Esophagus muscularis mucosa (tissue), 4 donors: ENCODE data around the gene CHCHD6. TPM values are rescaled to one million over a fixed set of nuclear protein-coding genes. Genes with fewer than 3 reads are reported as not detected.

Experiments
- DNase-seq: peaks from one replicate; pipeline ENCODE4 v3.0.0-alpha.2; 2017; ENCODE audit errors: extremely low spot score
- H3K27ac ChIP-seq, 4 donors: fragments of 200-600 bp; sonication (generic); replicated peaks in 1 of 4; 1 replicate in 3 of 4; 2 replicates in 1 of 4; pipeline ENCODE4 v1.5.1; 2016 to 2019; ENCODE audit warnings: mild to moderate bottlenecking in 1 of 4
- H3K27me3 ChIP-seq, 4 donors: fragments of 200-600 bp; sonication (generic); one replicate each; pipeline versions ENCODE4 v1.5.1 to v1.6.0; 2016 to 2019
- H3K36me3 ChIP-seq, 4 donors: fragments of 200-600 bp; sonication (generic); one replicate each; pipeline ENCODE4 v1.5.1; 2016 to 2019
- H3K4me1 ChIP-seq, 4 donors: fragments of 200-600 bp; sonication (generic); one replicate each; pipeline ENCODE4 v1.5.1; 2016 to 2019
- H3K4me3 ChIP-seq, 4 donors: fragments of 200-600 bp; sonication (generic); 1 replicate in 2 of 4; 2 replicates in 2 of 4; pipeline ENCODE4 v1.5.1; 2016 to 2019; ENCODE audit warnings: mild to moderate bottlenecking in 4 of 4, moderate library complexity in 1 of 4
- H3K9me3 ChIP-seq, 4 donors: fragments of 200-600 bp; sonication (generic); 1 replicate in 3 of 4; 2 replicates in 1 of 4; pipeline ENCODE4 v1.5.1; 2016 to 2019
- CTCF ChIP-seq, 3 experiments: fragments of 200-600 bp in 2 of 3; fragments of 450-650 bp in 1 of 3; sonication (generic) in 2 of 3; IDR thresholded peaks; one replicate each; pipeline ENCODE4 v1.5.1; 2017 to 2019; ENCODE audit warnings: antibody characterized with exemption in 3 of 3, mild to moderate bottlenecking in 2 of 3, moderate library complexity in 1 of 3
- EP300 ChIP-seq: sonication (generic); formaldehyde crosslinking; IDR thresholded peaks from one replicate; pipeline ENCODE4 v1.6.1; 2017; ENCODE audit warnings: antibody characterized with exemption
- POLR2A ChIP-seq: fragments of 450-650 bp; IDR thresholded peaks from one replicate; pipeline ENCODE4 v1.6.1; 2017; ENCODE audit warnings: antibody characterized with exemption, moderate library complexity, mild to moderate bottlenecking, low read depth
- POLR2AphosphoS5 ChIP-seq, 2 donors: sonication (generic); formaldehyde crosslinking; IDR thresholded peaks; one replicate each; pipeline ENCODE4 v1.6.1; 2017; ENCODE audit warnings: antibody characterized with exemption in 2 of 2
- WGBS: methylation state at CpG from one replicate; pipeline ENCODE4 v1.1.5; 2018; 5-methylcytosine and 5-hydroxymethylcytosine counted together
- intact Hi-C: fragments of 100-400 bp; cut with DNase I; formaldehyde crosslinking; loops from one replicate; pipeline ENCODE4 v1.15.1; 2023
- total RNA-seq, 4 donors: library from RNA; depleted of rRNA; stranded (reverse); fragments of >200 nt; gene quantifications; one replicate each; pipeline versions ENCODE4 v1.1.0 to v1.2.1, GENCODE V29; 2016

The CHCHD6 gene
- total RNA-seq, 4 donors from 2014 or later: 10.3 to 13.4 (median 12.1) TPM

DNA sequence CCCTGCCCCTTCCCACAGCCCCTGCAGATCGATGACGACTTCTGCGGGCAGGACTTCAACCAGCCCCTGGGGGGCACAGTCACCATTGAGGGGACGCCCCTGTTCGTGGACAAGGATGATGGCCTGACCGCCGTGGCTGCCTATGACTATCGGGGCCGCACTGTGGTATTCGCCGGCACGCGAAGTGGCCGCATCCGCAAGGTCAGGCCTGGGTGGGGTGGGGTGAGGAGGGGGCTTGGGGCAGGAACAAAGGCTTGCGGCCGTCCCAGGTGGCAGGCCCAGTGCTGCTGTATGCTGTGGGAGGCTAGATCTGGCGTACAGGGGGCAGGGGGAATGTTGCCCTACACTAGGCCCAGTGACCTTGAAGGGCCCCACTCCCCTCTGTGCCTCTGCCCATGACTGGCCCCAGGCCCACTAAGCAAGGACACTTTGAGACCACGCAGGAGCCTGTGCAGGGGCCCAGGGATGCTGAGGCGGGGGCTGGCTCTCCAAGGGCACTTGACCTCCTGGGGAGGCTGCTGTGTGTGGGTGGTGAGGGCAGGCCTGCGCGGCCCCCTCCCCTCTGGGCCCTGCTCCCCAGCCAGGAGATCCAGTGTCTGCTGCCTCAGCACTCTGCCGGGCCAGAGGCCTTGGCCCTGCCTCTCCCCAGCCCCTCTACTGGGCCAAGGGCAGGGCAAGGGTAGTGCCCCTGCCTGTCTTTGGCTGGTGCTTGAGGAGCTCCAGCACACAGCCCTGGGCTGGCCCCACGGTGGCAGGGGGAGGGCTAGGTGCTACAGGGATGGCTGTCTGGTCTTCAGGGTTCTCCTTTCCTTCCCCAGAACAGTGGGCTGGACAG lies 287.5 kb downstream of the CHCHD6 start:
- H3K27ac ChIP-seq: no peak overlapping the region
- intact Hi-C loops: no loop called here
- H3K4me3 ChIP-seq: no peak overlapping the region
- peaks cover 42 to 76% (median 55%) of the 10 kb centered on the region in 4 donors for H3K4me1 ChIP-seq
- no peaks in the 10 kb centered on the region for H3K9me3 ChIP-seq
- H3K36me3 ChIP-seq: peaks cover 0 to 48% (median 29%) of the 10 kb centered on the region in 4 donors
- H3K27me3 ChIP-seq: no peaks in the 10 kb centered on the region
- no peak for DNase-seq
- WGBS: 70% methylated on average over 2 of the region's 24 CpGs
- TF ChIP-seq POLR2A (no peak), CTCF (IDR thresholded peaks at IDR 0.05) (no peak), EP300 (no peak), POLR2AphosphoS5 (IDR thresholded peaks at IDR 0.05) (no peak)

DNA sequence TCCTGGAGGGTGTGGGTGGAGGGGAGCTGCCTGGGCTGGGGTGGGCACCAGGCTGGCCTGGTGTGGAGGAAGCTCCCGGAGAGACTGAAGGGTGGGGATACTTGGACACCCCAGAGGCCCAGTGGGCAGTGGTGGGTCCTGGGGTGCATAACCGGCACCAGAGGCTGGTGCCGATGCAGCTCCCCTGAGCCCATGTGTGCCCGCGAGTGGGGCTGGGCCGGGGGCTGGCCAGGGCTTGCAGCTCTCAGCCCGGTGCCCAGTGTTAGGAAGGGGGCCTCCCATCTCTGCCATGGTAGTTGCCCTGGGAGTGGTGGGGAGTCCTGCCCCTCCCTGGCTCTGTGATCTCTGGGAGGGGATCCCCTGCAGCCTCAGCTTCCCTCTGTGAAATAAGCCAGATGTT lies 288.2 kb downstream of the CHCHD6 start:
- no peak for TF ChIP-seq EP300
- TF ChIP-seq CTCF (IDR thresholded peaks at IDR 0.05): no peak
- TF ChIP-seq POLR2AphosphoS5 (IDR thresholded peaks at IDR 0.05): no peak
- no peak for TF ChIP-seq POLR2A
- no peak overlapping the region for H3K4me3 ChIP-seq

DNA sequence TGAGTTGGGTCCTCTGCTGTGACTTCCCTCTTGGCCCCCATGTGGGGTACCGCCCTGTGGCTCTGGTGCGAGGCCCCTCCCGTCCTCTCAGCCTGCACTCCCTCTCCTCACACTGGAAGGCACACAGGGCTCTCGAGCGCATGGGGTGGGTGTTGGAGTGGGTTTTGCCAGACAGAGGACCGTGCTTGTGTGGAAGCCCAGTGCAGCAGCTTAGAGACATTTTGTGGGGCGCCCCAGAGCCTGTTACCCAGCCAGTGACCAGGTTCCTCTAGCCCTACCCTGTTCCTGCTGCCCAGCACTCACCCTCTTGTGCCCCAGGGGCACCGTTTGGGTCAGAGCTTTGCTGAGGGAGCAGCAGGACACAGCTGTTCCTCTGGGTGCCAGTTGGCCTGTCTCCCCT lies 288.7 kb downstream of the CHCHD6 start:
- DNase-seq: no peak
- H3K9me3 ChIP-seq: no peaks in the 10 kb centered on the region
- no peaks in the 10 kb centered on the region for H3K27me3 ChIP-seq
- no peak for TF ChIP-seq EP300
- no peak for TF ChIP-seq POLR2AphosphoS5 (IDR thresholded peaks at IDR 0.05)
- no peak for TF ChIP-seq POLR2A
- no peak for TF ChIP-seq CTCF (IDR thresholded peaks at IDR 0.05)
- H3K4me1 ChIP-seq: peaks cover 48 to 74% (median 50%) of the 10 kb centered on the region in 4 donors
- intact Hi-C loops: no loop called here
- H3K36me3 ChIP-seq: peaks cover 0 to 48% (median 31%) of the 10 kb centered on the region in 4 donors
- H3K4me3 ChIP-seq: no peak overlapping the region
- 100% methylated on average over 2 of the region's 8 CpGs for WGBS
- peak overlapping the region in 1 of 4 donors; percentile 14 for H3K27ac ChIP-seq

More for the DNA sequence above, 288.2 kb downstream of the CHCHD6 start:
- WGBS: 95% methylated on average over 7 of the region's 7 CpGs
- no peak for DNase-seq
- H3K9me3 ChIP-seq: no peaks in the 10 kb centered on the region
- H3K4me1 ChIP-seq: peaks cover 44 to 74% (median 52%) of the 10 kb centered on the region in 4 donors
- no peaks in the 10 kb centered on the region for H3K27me3 ChIP-seq
- H3K36me3 ChIP-seq: peaks cover 0 to 48% (median 30%) of the 10 kb centered on the region in 4 donors
- peak overlapping the region in 1 of 4 donors; percentile 13 for H3K27ac ChIP-seq
- intact Hi-C loops: no loop called here

- H3K4me1 ChIP-seq: peaks cover 48 to 78% (median 51%) of the 10 kb centered on the region in 4 donors
These were observed 289.4 kb downstream of the CHCHD6 start for GRCh38 chr3:126993436-126993835.

DNA sequence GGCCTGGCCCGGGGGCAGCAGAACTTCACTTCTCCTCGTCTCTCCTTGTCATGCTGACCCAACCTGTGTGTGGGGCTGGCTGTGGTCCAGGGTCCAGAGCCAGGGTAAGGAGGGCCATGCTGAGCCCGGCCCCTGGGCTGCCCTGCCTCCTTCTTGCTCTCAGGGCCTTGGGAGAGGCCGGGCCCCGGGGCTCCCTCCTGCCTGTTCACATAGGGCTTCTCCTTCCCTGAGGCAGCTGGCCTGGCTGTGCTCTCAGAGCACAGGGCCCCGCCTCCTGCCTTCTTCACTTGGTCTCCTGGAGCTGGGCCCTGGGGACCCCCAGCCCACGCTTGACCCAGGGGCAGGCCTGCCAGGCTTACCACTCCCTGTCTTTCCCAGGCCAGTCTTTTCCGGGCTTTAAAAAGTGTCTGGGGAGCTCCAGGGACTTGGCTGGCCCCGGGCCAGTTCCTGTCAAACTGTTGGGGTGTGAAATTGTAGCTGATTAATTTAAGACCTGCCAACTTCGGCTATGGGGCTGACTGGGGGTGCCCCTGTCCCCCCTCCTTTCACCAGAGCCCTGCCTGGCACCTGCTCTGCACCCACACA lies 290.7 kb downstream of the CHCHD6 start:
- TF ChIP-seq POLR2A (no peak), POLR2AphosphoS5 (IDR thresholded peaks at IDR 0.05) (no peak), CTCF (IDR thresholded peaks at IDR 0.05) (no peak), EP300 (no peak)
- no peak for DNase-seq
- Histone ChIP-seq H3K27ac (peak overlapping the region; percentile 46 to 66 (median 58)), H3K36me3 (peaks cover 0 to 33% (median 18%) of the 10 kb centered on the region in 4 donors), H3K4me1 (peaks cover 49 to 91% (median 63%) of the 10 kb centered on the region in 4 donors), H3K4me3 (no peak overlapping the region), H3K9me3 (no peaks in the 10 kb centered on the region), H3K27me3 (no peaks in the 10 kb centered on the region)
- intact Hi-C loops: no loop called here
- WGBS: 47% methylated on average over 7 of the region's 10 CpGs

More at GRCh38 chr3:126993436-126993835, 289.4 kb downstream of the CHCHD6 start:
- Histone ChIP-seq H3K27ac (peak overlapping the region in 1 of 4 donors; percentile 14), H3K4me3 (no peak overlapping the region), H3K9me3 (no peaks in the 10 kb centered on the region), H3K36me3 (peaks cover 0 to 46% (median 30%) of the 10 kb centered on the region in 4 donors), H3K27me3 (no peaks in the 10 kb centered on the region)
- no peak for DNase-seq
- intact Hi-C loops: no loop called here
- whole genome bisulfite sequencing: 94% methylated on average over 5 of the region's 9 CpGs
- TF ChIP-seq POLR2AphosphoS5 (IDR thresholded peaks at IDR 0.05): no peak
